Measurements from ENCODE around the gene KIAA0930.

Gene KIAA0930

GRCh38 chr22:45210991-45211390, 29.7 kb downstream of the KIAA0930 start:
- DNase-seq (ENCODE audit: low read depth, low spot score): no peak

GRCh38 chr22:45210577-45210976, 30.1 kb downstream of the KIAA0930 start:
- TF ChIP-seq CTCF (IDR thresholded peaks at IDR 0.05; ENCODE audit: low read depth, low read length): no peak
- no peak overlapping the region for H3K4me3 ChIP-seq (ENCODE audit: low read depth, low read length)
- in situ Hi-C loops (cut with HindIII; ENCODE audit: low sequenced_read_pairs): no loop called here
- DNase-seq (ENCODE audit: low read depth, low spot score): no peak

More at GRCh38 chr22:45210991-45211390, 29.7 kb downstream of the KIAA0930 start:
- H3K4me3 ChIP-seq (ENCODE audit: low read depth, low read length): no peak overlapping the region
- TF ChIP-seq CTCF (IDR thresholded peaks at IDR 0.05; ENCODE audit: low read depth, low read length): no peak
- in situ Hi-C loops (cut with HindIII; ENCODE audit: low sequenced_read_pairs): no loop called here

GRCh38 chr22:45210174-45210573, 30.5 kb downstream of the KIAA0930 start:
- no peak for DNase-seq (ENCODE audit: low read depth, low spot score)
- H3K4me3 ChIP-seq (ENCODE audit: low read depth, low read length): no peak overlapping the region
- in situ Hi-C loops (cut with HindIII; ENCODE audit: low sequenced_read_pairs): no loop called here
- no peak for TF ChIP-seq CTCF (IDR thresholded peaks at IDR 0.05; ENCODE audit: low read depth, low read length)

GRCh38 chr22:45208993-45209838, 31.5 kb downstream of the KIAA0930 start:
- TF ChIP-seq CTCF (IDR thresholded peaks at IDR 0.05; ENCODE audit: low read depth, low read length): peak; percentile 80
- DNase-seq (ENCODE audit: low read depth, low spot score): peak; percentile 84
- no peak overlapping the region for H3K4me3 ChIP-seq (ENCODE audit: low read depth, low read length)

GRCh38 chr22:45208696-45208992, 32.0 kb downstream of the KIAA0930 start:
- TF ChIP-seq CTCF (IDR thresholded peaks at IDR 0.05; ENCODE audit: low read depth, low read length): no peak
- in situ Hi-C loops (cut with HindIII; ENCODE audit: low sequenced_read_pairs): no loop called here
- H3K4me3 ChIP-seq (ENCODE audit: low read depth, low read length): no peak overlapping the region
- DNase-seq (ENCODE audit: low read depth, low spot score): no peak

More at GRCh38 chr22:45208993-45209838, 31.5 kb downstream of the KIAA0930 start:
- in situ Hi-C loops (cut with HindIII; ENCODE audit: low sequenced_read_pairs): no loop called here

GRCh38 chr22:45207981-45208664, 32.6 kb downstream of the KIAA0930 start:
- H3K4me3 ChIP-seq (ENCODE audit: low read depth, low read length): no peak overlapping the region
- in situ Hi-C loops (cut with HindIII; ENCODE audit: low sequenced_read_pairs): no loop called here
- no peak for TF ChIP-seq CTCF (IDR thresholded peaks at IDR 0.05; ENCODE audit: low read depth, low read length)
- DNase-seq (ENCODE audit: low read depth, low spot score): peak; percentile 80

All from astrocyte of the spinal cord (primary cell).